Stimulated activated CD4-positive, alpha-beta T cell treated with anti-CD3 and anti-CD28 coated beads, Interleukin-1b, Interleukin-23, amount 100 ng/mL, for 24 hours (primary cell): ENCODE data around the gene S100A3.

Source experiments
- DNase-seq, 4 experiments: peaks; one replicate each; pipeline ENCODE4 v3.0.0-alpha.2; 2020; ENCODE audit warnings: low read depth in 4 of 4, low spot score in 1 of 4

Gene S100A3

DNA sequence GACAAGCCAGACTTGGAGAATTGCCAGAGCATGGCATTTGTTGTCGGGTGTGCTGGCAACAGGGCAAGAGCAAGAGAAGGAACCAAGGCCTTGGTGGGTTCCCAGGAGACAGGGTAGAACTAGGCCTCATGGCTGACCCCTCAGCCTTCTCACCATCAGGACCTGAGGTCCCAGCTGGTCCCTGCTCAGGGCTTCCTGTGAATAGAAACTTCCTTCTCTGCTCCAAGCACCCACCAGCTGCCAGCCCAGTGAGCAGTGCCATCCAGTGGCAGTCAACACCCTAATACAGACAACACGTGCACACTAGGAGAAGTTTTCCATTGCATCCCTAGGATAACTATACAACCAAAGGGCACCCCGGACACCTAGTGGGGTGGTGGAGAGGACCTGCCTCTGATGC is 36.0 kb downstream of the S100A3 start:
- DNase-seq, result no peak

DNA sequence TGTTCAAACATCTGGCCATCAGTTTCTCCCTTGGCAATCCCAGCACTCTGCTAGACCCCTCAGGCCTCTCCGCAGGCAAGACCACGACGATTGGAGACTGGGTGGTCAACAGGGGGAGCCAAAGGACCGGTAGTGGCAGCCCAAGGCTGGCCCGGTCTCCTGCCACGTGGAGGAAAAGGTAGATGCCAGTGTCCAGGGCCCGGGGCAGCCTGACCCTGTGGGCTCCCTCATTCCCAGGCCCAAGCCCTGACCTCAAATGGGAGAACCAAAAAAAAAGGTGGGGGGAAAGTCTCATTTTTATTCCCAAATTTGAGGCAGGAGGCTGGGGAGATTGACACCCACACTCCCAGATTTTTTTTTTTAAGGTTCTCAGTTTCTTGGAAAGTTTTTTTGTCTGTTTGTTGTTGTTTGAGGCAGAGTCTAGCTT is 38.1 kb downstream of the S100A3 start:
- peak; percentile 72 to 78 (median 74) for DNase-seq

DNA sequence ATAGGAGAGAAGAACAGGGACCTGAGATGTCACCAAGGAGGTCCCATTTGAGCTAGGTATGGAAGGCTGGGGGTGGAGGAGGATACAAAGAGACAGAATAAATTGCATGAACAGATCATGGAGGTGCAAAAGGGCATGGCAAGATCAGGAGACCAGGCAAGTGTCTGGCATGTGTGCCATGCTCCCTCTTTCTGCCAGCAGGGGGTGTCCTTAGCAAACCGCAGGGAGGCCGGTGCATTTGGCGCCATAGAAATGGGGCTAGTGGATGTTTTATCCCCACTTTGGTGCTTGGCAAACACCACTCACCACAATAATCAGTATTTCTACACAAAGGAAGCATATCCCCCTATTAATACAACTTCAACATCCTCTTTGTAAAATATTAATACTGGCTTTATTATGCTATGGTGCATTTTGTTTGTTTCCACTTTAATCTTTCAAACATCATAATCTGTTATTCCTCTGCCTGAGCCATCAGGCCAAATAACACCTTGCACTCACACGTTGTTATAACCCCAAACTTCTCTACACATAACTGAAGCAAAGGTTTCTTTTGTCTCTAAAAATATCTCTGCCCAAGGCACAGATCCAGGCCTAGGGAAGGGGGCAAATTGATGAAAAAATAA is 39.2 kb downstream of the S100A3 start:
- DNase-seq, result peak; percentile 51 to 60 (median 58)

DNA sequence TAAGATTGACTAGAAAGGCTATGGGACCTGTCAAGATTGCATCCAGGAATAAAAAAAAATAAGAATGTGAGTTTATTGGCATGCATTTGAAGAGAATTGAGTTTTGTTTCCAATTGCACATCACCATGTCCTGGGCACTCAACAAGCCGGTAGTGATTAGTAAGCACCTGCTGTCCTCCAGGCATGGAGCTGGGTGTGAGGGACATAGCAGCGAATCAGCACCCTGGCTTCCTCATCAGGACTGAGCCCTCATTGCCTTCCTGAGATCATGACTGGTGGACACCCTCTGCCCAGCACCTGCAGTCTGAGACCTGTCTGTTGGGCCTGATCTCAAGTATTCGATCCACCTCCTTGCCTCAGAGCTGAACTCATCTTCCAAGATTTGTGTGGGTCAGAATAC is 40.0 kb downstream of the S100A3 start:
- DNase-seq, result no peak

DNA sequence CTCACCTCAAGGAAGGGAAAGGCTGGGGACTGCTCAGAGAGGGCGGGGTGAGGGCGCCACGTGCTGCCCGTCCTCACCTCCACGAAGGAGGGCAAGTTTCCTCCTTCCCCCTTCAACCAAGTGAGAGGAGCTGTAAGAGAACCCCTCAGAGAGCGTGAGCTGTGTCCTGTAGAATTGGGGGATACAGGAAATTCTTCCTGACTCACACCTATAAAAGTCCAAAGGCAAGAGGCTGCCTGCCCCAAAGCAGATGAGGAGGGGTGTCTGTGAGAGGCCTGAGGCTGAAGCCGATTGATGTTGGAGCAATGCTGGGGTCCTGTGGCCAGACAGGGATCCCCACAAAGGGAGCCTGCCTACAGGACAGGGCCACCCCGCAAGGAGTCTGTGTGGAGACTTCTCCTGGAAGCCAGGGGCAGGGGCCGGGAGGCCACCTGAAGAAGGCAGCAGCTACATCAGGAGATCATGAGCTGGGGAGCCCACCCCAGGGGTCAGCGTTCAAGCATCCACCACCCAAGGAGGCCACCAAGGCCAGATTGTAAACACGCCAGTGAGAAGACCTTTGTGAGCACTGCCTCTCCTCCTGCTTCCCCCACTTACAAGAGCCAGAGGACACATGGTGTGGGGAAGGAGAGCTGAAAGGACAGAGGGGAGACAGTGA is 41.0 kb downstream of the S100A3 start:
- no peak for DNase-seq

DNA sequence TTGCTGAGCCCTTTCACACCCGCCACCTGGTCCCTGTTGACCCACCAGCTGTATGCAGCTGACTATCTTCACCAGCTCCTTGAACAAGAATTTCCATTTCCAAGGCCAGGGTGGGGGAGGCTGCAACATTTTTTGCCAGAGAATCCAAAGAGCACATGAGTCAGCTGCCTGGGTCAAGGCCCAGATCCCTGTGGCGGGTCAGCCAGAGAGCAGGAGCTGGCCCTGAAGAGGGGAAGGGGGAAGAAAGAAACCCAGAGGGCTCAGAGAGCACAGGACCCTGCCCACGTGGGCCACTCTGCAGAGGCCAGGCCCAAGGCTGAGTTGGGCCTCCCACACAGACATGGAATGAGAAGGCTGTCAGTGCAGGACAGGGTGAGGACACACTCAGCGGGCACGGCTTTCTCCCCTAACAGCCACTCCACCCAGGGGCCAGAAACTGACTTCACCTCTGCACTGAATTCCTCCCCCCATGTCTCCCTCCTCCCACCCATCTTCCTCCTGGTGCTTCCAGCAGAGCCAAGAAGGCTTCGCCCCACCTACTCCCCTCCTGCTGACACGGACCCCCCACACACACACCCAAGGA is 42.1 kb downstream of the S100A3 start:
- DNase-seq, result no peak

DNA sequence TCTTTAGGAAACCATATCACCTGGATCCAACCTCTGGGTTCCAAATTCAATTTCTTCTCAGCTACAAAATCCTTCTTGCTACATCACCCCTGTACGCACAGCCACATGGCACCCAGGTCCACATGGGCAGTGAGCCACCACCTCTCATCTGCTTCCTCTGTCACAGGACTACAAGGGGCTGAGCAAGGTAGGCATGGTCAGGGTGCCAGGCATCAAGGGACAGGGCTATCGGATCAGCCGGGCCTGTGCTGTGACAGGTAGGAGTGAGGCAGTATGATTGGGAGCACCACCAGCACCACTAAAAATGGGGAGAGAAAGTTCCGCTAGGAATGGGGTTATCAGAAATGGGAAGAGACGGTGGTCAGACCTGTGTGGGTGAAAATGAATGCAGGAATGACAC is 42.7 kb downstream of the S100A3 start:
- DNase-seq, result no peak

DNA sequence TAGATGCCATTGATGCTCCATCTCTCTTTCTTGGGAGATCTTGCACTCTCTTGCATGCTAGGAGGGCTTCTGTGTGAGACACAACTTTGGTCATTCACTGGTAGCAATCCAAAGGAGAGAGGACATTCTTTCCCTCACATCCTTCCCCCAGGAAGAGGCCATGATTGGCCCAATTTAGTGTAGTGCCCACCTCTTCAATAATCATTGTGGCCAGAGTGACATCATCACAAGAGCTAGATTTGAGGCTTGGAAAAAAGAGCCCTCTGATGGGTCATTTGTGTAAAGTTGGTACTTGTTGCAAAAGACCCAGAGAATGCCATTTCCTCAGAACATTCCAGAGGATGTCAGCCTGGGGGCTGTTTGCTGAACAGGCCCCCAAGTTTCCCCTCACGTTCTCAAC is 43.5 kb downstream of the S100A3 start:
- no peak for DNase-seq

DNA sequence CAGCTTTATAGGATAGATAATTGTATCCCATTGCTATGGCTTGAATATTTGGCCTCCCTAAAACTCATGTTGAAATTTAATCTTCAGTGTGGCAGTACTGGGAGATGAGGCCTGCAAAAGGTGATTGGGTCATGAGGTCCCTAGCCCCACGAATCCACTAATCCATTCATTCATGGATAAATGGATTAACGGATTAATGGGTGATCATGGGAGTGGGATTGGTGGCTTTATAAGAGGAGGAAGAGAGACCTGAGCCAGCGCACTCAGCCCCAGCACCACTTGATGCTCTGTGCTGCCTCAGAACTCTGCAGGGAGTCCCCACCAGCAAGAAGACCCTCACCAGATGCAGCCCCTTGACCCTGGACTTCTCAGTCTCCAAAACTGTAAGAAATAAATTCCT is 45.3 kb downstream of the S100A3 start:
- DNase-seq, result no peak

DNA sequence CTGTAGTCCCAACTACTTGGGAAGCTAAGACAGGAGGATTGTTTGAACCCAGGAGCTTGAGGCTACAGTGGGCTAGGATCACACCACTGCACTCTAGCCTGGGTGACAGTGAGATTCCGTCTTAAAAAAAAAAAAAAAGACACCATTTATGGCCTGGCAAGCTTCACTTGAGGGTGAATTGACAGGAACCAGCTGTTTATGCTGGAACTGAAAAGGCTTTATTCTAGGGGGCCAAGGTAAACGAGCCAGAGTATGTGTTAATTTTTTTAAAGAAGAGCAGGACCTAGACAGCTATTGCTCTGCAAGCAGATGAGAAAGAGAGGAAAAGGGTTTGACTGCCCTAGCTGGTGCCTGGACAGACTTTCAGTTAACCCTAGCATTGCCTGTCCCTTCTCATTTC is 50.3 kb downstream of the S100A3 start:
- DNase-seq, result no peak
